ENCODE data around the gene EVC2.

The EVC2 gene

DNA sequence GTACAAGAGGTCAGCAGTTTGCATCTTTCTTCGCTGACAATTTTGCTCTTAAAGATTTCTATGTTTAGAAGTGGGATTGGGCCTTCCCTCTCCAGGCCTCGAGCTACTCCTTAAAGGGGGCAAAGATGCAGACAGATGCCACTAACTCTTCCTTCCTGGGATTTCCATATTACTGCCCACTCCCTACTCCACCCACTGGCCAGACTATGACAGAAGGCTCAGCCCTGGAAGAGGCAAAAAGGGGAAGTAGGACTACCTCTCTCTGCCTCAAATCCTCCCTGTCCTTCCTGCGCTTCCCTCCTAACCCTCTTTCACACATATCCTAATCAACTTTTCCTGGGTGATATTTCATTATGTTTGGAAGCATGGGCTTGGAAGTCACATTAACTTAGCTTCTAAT lies 58.3 kb downstream of the EVC2 start:
- H3K4me3 ChIP-seq (ENCODE audit: low read depth, low read length): no peak overlapping the region
- TF ChIP-seq, protein P1, sequence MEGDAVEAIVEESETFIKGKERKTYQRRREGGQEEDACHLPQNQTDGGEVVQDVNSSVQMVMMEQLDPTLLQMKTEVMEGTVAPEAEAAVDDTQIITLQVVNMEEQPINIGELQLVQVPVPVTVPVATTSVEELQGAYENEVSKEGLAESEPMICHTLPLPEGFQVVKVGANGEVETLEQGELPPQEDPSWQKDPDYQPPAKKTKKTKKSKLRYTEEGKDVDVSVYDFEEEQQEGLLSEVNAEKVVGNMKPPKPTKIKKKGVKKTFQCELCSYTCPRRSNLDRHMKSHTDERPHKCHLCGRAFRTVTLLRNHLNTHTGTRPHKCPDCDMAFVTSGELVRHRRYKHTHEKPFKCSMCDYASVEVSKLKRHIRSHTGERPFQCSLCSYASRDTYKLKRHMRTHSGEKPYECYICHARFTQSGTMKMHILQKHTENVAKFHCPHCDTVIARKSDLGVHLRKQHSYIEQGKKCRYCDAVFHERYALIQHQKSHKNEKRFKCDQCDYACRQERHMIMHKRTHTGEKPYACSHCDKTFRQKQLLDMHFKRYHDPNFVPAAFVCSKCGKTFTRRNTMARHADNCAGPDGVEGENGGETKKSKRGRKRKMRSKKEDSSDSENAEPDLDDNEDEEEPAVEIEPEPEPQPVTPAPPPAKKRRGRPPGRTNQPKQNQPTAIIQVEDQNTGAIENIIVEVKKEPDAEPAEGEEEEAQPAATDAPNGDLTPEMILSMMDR (IDR thresholded peaks at IDR 0.05; ENCODE audit: low read depth, low read length, missing control alignments): no peak
- DNase-seq (ENCODE audit: low read depth): no peak

DNA sequence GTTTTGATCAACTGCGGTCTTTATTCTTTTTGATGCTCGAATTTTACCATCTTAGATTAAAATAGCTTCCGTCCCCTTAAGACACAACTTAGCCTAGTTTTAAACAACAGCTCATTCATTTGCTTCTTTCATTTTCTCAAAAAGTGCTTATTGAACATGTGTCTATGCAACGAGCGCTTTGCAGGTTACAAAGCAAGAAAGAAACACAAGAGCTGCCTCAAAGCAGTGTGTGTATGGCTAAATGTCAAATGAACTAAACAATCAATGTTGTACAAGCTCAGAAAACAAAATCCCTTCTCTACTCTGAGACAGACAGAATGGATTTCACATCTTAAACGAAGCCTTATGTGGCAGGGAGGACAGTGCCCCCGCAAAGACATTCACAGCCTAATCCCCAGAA lies 61.0 kb downstream of the EVC2 start:
- TF ChIP-seq, protein P1 (IDR thresholded peaks at IDR 0.05; ENCODE audit: low read depth, low read length, missing control alignments): no peak
- no peak for DNase-seq (ENCODE audit: low read depth)
- H3K4me3 ChIP-seq (ENCODE audit: low read depth, low read length): no peak overlapping the region

- TF ChIP-seq, protein P1 (IDR thresholded peaks at IDR 0.05; ENCODE audit: low read depth, low read length, missing control alignments): no peak
- no peak for DNase-seq (ENCODE audit: low read depth)
- no peak overlapping the region for H3K4me3 ChIP-seq (ENCODE audit: low read depth, low read length)
Measured at GRCh38 chr4:5640096-5640495, 68.3 kb downstream of the EVC2 start.

- TF ChIP-seq, protein P1 (IDR thresholded peaks at IDR 0.05; ENCODE audit: low read depth, low read length, missing control alignments): no peak
- H3K4me3 ChIP-seq (ENCODE audit: low read depth, low read length): no peak overlapping the region
- no peak for DNase-seq (ENCODE audit: low read depth)
Measured at GRCh38 chr4:5639556-5639955, 68.8 kb downstream of the EVC2 start.

DNA sequence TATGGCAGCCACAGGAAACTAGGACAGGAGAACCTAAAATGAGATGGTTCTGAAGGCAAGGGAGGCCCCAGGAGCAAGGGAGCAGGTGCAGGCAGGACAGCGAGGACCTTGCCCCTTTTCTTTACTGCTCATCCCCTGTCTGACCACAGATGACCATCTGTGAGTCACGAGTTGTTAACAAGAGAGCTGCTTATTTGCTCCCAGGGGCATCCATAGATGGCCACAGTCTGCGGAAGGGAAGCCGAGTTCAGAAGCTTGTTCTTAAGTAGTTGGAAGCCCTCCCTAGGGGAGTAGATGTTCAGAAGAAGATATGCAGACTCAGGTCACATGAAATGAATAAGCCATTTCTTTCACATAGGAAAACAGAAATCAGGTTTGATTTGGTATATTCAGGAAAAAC lies 69.4 kb downstream of the EVC2 start:
- no peak for DNase-seq (ENCODE audit: low read depth)
- TF ChIP-seq, protein P1 (IDR thresholded peaks at IDR 0.05; ENCODE audit: low read depth, low read length, missing control alignments): no peak
- H3K4me3 ChIP-seq (ENCODE audit: low read depth, low read length): no peak overlapping the region

DNA sequence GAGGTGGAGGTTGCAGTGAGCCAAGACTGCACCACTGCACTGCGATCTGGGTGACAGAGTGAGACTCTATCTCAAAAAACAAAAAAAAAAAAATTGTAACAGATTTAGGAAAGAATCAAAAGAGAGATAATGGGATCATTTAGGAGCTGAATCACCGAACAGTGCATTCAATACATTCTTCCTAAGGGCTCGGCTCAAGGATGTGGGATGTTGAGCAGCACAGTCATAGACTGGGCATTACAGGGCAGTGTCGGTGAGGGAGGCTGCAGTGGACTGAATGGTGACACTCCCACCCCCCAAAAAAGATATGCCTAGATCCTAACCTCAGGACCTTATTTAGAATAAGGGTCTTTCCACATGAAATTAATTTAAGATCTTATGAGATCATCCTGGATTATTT lies 70.0 kb downstream of the EVC2 start:
- no peak overlapping the region for H3K4me3 ChIP-seq (ENCODE audit: low read depth, low read length)
- DNase-seq (ENCODE audit: low read depth): no peak
- TF ChIP-seq, protein P1 (IDR thresholded peaks at IDR 0.05; ENCODE audit: low read depth, low read length, missing control alignments): no peak

DNA sequence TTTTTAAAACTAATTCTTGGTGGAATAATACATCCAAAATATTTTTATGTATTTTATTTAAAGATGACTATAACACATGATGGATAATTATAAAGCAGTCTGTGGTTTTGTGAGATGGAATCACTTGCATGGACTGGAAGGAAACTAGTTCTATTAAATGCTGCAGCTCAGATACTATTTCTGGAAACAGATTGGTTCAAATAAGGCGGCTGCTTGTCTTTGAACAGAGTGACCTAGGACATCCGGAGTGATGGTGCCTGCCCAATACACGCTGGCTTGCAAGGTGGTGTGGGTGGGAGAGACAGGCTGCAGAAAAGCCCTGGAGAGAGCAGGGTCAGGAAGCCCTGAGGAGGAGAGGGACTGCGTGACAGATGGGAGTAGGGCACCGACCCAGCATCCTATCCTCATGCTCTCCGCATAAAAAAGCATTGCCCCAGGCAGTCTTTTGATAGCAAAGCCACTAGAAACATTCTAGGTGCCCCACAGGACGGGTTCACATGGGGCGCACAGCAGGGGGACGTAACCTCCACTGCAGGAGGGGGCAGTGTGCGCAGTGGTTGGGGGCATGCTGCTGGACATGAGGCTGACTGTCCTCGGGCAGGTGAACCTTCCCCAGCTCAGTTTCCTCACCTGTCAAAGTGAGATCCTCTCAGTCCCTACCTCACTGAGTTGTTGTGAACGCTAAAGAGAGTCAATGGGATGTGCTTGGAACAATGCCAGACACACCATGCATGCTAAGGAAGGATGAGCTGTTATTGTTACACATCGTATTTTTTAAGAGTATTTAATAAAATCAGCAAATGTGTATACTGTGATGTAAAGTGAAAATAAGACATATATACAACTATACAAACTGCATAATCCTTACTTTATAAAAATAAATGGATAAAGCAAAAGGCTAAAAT lies 71.3 kb downstream of the EVC2 start:
- TF ChIP-seq, protein P1 (IDR thresholded peaks at IDR 0.05; ENCODE audit: low read depth, low read length, missing control alignments): no peak
- no peak overlapping the region for H3K4me3 ChIP-seq (ENCODE audit: low read depth, low read length)
- no peak for DNase-seq (ENCODE audit: low read depth)
